Prostate gland (tissue), 2 donors: Measurements from ENCODE around the gene OXSM. TPM values are rescaled to one million over a fixed set of nuclear protein-coding genes. Genes with fewer than 3 reads are reported as not detected.

ENCODE experiments used
- DNase-seq: peaks from one replicate; pipeline ENCODE4 v3.0.0-alpha.2; 2019; ENCODE audit warnings: low spot score
- H3K27ac ChIP-seq, 2 donors: fragments of 200-600 bp; sonication (generic); 2 replicates each; pipeline ENCODE4 v1.5.1; 2017 to 2019
- H3K27me3 ChIP-seq: fragments of 200-600 bp; sonication (generic); replicated peaks from 2 replicates; pipeline ENCODE4 v1.5.1; 2019; ENCODE audit not compliant: insufficient read depth
- H3K36me3 ChIP-seq, 2 donors: fragments of 200-600 bp; sonication (generic); 1 replicate in 1 of 2; 2 replicates in 1 of 2; pipeline versions ENCODE4 v1.5.1 to v1.8.1; 2017 to 2019
- H3K4me1 ChIP-seq: fragments of 200-600 bp; sonication (generic); replicated peaks from 2 replicates; pipeline ENCODE4 v1.5.1; 2019
- H3K4me3 ChIP-seq, 2 donors: fragments of 200-600 bp; sonication (generic); 2 replicates each; pipeline ENCODE4 v1.5.1; 2017 to 2019
- H3K9me3 ChIP-seq: fragments of 200-600 bp; sonication (generic); 2 replicates; pipeline ENCODE4 v1.5.1; 2017
- POLR2A ChIP-seq: fragments of 450-650 bp; IDR thresholded peaks from one replicate; pipeline ENCODE4 v1.6.1; 2016; ENCODE audit warnings: antibody characterized with exemption, mild to moderate bottlenecking
- POLR2AphosphoS5 ChIP-seq: sonication (generic); formaldehyde crosslinking; IDR thresholded peaks from one replicate; pipeline ENCODE4 v1.6.1; 2017; ENCODE audit warnings: antibody characterized with exemption
- WGBS: methylation state at CpG from one replicate; pipeline ENCODE4 v1.1.5; 2018; 5-methylcytosine and 5-hydroxymethylcytosine counted together
- intact Hi-C: fragments of 100-400 bp; cut with DNase I; formaldehyde crosslinking; loops from one replicate; pipeline ENCODE4 v1.14.2; 2022
- total RNA-seq, 2 donors: library from RNA; depleted of rRNA; stranded (reverse); fragments of >200 nt; gene quantifications; one replicate each; pipeline ENCODE4 v1.1.0, GENCODE V29; 2016
- TF ChIP-seq, protein P1 (sequence below), 4 experiments: fragments of 200-600 bp in 2 of 4; fragments of 450-650 bp in 2 of 4; sonication (generic) in 2 of 4; IDR thresholded peaks; 1 replicate in 3 of 4; 2 replicates in 1 of 4; pipeline ENCODE4 v1.5.1; 2016 to 2019; ENCODE audit warnings: antibody characterized with exemption in 4 of 4, mild to moderate bottlenecking in 2 of 4, moderate library complexity in 2 of 4

Gene OXSM
- total RNA-seq, 2 donors from 2014 or later: 9.4 to 9.5 TPM

GRCh38 chr3:25781145-25781757 lies 8.6 kb upstream of the OXSM start:
- no peaks in the 10 kb centered on the region for H3K9me3 ChIP-seq
- no peak for DNase-seq
- no peaks in the 10 kb centered on the region for H3K27me3 ChIP-seq
- no peaks in the 10 kb centered on the region for H3K36me3 ChIP-seq
- intact Hi-C loops: no loop called here
- H3K27ac ChIP-seq: no peak overlapping the region
- TF ChIP-seq, protein P1, sequence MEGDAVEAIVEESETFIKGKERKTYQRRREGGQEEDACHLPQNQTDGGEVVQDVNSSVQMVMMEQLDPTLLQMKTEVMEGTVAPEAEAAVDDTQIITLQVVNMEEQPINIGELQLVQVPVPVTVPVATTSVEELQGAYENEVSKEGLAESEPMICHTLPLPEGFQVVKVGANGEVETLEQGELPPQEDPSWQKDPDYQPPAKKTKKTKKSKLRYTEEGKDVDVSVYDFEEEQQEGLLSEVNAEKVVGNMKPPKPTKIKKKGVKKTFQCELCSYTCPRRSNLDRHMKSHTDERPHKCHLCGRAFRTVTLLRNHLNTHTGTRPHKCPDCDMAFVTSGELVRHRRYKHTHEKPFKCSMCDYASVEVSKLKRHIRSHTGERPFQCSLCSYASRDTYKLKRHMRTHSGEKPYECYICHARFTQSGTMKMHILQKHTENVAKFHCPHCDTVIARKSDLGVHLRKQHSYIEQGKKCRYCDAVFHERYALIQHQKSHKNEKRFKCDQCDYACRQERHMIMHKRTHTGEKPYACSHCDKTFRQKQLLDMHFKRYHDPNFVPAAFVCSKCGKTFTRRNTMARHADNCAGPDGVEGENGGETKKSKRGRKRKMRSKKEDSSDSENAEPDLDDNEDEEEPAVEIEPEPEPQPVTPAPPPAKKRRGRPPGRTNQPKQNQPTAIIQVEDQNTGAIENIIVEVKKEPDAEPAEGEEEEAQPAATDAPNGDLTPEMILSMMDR (IDR thresholded peaks at IDR 0.05): no peak
- no peak for TF ChIP-seq POLR2A
- TF ChIP-seq POLR2AphosphoS5: no peak
- no peak overlapping the region for H3K4me3 ChIP-seq
- WGBS: 89% methylated on average over 11 of the region's 11 CpGs
- H3K4me1 ChIP-seq: no peaks in the 10 kb centered on the region

DNA sequence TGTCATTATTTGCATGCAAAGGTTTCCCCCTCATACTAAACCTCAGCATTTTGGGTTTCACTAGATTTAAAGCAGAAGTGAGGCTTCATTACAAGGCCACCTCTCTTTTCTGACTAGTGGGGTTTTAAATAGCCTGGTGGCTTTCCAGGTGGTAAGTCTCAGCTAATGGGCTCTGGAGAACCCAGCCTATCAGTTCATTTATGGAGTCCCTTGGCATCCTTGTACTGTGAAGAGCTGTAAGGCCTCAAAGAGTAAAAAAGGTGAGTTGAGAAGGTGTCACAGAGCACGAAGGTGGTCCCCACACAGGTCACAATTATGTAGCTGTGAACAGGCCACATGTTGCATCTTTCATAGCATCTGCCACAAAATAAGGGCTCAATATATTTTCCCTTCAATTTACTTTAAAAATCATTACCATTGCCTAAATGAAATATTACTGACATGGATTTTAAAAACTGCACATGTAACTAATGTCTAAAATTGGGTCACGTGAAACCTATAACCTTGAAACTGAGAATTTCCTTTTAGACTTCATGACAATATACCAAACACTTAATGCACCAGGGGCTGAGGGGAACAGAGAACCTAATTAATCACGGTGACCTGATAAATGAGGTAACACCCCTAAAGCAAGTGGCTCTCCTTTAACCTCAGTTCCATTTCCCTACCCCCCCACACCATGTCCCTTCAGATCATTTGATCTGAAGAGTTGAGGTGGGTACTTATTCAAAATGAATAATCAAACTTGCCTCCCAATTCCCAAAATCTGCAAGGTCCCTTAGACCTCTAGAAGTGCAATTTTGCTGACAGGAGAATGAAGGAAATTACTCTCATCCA lies 7.9 kb upstream of the OXSM start:
- Histone ChIP-seq H3K36me3 (no peaks in the 10 kb centered on the region), H3K4me1 (no peaks in the 10 kb centered on the region), H3K27ac (no peak overlapping the region), H3K4me3 (peak overlapping the region; percentile 83 to 95), H3K27me3 (no peaks in the 10 kb centered on the region), H3K9me3 (no peaks in the 10 kb centered on the region)
- WGBS: 58% methylated on average over 3 of the region's 3 CpGs
- intact Hi-C loops: loop anchor here (2.0 kb wide), 1 partner anchor 117 kb away; the partner anchor contains the start of gene TOP2B
- DNase-seq: no peak
- TF ChIP-seq, protein P1 (IDR thresholded peaks at IDR 0.05): no peak
- TF ChIP-seq POLR2A: no peak
- TF ChIP-seq POLR2AphosphoS5: no peak

DNA sequence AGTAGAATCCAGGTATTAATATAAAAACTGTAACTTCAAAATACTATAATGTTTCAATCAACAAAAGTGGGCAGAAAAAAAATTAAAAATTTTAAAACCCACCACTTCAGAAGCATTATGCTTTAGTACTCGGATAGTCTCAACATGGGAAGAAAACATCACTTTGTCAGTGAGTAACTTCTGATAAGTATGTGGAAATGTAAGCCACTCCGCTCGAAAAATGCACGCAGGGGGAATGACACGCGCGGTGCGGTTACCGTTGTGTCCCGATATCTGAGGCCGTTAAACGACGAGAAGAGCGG lies 7.3 kb upstream of the OXSM start:
- intact Hi-C loops: loop anchor here (2.0 kb wide), 1 partner anchor 118 kb away; the partner anchor contains the start of gene TOP2B
- H3K9me3 ChIP-seq: no peaks in the 10 kb centered on the region
- H3K27ac ChIP-seq: peak overlapping the region; percentile 85 to 90
- no peaks in the 10 kb centered on the region for H3K36me3 ChIP-seq
- peak overlapping the region; percentile 83 to 95 for H3K4me3 ChIP-seq
- H3K27me3 ChIP-seq: no peaks in the 10 kb centered on the region
- no peak for DNase-seq
- under 1% methylated on average over 14 of the region's 14 CpGs for WGBS
- no peak for TF ChIP-seq POLR2AphosphoS5
- TF ChIP-seq, protein P1 (IDR thresholded peaks at IDR 0.05): no peak
- H3K4me1 ChIP-seq: no peaks in the 10 kb centered on the region

DNA sequence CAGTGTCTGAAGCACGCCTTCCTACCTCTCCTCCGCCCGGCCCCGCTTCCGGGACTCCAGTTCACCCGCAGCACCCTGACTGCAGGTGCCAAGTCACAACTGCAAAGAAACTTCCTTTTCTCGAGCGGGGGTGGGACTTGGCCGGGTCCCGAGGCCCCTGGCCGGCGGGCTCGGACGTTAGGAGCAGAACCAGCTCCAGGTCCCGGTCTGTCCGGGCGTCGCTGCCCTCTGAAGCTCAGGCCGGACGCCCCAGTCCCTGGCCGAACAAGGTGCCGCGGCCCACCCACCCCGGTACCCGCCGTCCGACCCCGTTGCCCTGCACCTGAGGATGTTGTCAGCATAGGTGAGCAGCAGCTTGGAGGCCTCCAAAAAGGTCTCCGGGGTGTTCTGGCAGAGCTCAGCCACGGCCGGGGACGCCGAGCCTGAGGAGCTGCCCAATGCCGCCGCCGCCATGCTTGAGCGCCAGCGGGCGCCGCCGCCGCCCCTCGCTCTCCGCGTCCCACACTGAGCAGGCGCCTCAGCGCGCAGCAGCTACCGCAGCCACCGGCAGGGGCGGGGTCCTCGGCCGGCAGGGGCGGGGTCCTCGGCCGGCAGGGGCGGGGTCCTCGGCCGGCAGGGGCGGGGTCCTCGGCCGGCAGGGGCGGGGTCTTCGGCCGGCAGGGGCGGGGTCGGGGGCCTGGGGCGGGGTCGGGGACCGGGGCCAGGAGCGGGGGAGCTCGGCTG lies 6.8 kb upstream of the OXSM start, which contains the start of gene NGLY1:
Gene NGLY1, minus strand, starts transcription at position 506 of the 723 bp plus-strand sequence. Its CDS starts 53 bp downstream, at position 453.
- peak within 1 kb of the TSS; percentile 83 to 95 for H3K4me3 ChIP-seq
- intact Hi-C loops: loop anchor here (2.0 kb wide), 1 partner anchor 118 kb away; the partner anchor contains the start of gene TOP2B
- H3K9me3 ChIP-seq: no peaks in the 10 kb centered on the region
- no peaks in the 10 kb centered on the region for H3K27me3 ChIP-seq
- TF ChIP-seq, protein P1 (IDR thresholded peaks at IDR 0.05): peak; percentile 15 to 68 (median 36)
- TF ChIP-seq POLR2A: peak; percentile 94
- TF ChIP-seq POLR2AphosphoS5: peak; percentile 66
- peak within 1 kb of the TSS; percentile 85 to 90 for H3K27ac ChIP-seq
- DNase-seq: peak; percentile 86
- under 1% methylated on average over 50 of the region's 72 CpGs for WGBS
- no peaks in the 10 kb centered on the region for H3K36me3 ChIP-seq
- no peaks in the 10 kb centered on the region for H3K4me1 ChIP-seq
